Skeletal muscle tissue (tissue), 4 donors: ENCODE data around the gene CD164. TPM values are rescaled to one million over a fixed set of nuclear protein-coding genes. Genes with fewer than 3 reads are reported as not detected.

ENCODE experiments used
- H3K27ac ChIP-seq: one replicate; pipeline ENCODE4 v1.7.0; 2013; ENCODE audit warnings: mild to moderate bottlenecking, low read depth, low read length, inconsistent platforms
- H3K27me3 ChIP-seq, 3 donors: one replicate each; pipeline ENCODE4 v1.7.0; 2013; ENCODE audit warnings: low read length in 3 of 3; ENCODE audit not compliant: control insufficient read depth in 3 of 3, insufficient read depth in 3 of 3
- H3K36me3 ChIP-seq, 3 donors: one replicate each; pipeline ENCODE4 v1.7.0; 2013; ENCODE audit warnings: low read length in 3 of 3; ENCODE audit not compliant: control insufficient read depth in 3 of 3, insufficient read depth in 3 of 3
- H3K4me1 ChIP-seq, 3 donors: one replicate each; pipeline ENCODE4 v1.7.0; 2013; ENCODE audit warnings: low read length in 3 of 3, mild to moderate bottlenecking in 3 of 3; ENCODE audit not compliant: control insufficient read depth in 3 of 3, insufficient read depth in 3 of 3
- H3K4me3 ChIP-seq, 3 donors: one replicate each; pipeline ENCODE4 v1.7.0; 2013; ENCODE audit warnings: low read length in 3 of 3
- H3K9ac ChIP-seq, 3 donors: one replicate each; pipeline ENCODE4 v1.7.0; 2013; ENCODE audit warnings: low read length in 3 of 3, mild to moderate bottlenecking in 3 of 3, moderate library complexity in 2 of 3, low read depth in 1 of 3
- H3K9me3 ChIP-seq, 3 donors: one replicate each; pipeline ENCODE4 v1.7.0; 2013; ENCODE audit warnings: low read length in 3 of 3; ENCODE audit not compliant: control insufficient read depth in 3 of 3
- total RNA-seq: library from RNA; depleted of rRNA; stranded (reverse); fragments of >200 nt; gene quantifications from one replicate; pipeline ENCODE4 v1.2.3, GENCODE V29; 2014
- donor health status: Osteomylitis.

The CD164 gene
- total RNA-seq, 1 donor from 2014 or later: 160 TPM

DNA sequence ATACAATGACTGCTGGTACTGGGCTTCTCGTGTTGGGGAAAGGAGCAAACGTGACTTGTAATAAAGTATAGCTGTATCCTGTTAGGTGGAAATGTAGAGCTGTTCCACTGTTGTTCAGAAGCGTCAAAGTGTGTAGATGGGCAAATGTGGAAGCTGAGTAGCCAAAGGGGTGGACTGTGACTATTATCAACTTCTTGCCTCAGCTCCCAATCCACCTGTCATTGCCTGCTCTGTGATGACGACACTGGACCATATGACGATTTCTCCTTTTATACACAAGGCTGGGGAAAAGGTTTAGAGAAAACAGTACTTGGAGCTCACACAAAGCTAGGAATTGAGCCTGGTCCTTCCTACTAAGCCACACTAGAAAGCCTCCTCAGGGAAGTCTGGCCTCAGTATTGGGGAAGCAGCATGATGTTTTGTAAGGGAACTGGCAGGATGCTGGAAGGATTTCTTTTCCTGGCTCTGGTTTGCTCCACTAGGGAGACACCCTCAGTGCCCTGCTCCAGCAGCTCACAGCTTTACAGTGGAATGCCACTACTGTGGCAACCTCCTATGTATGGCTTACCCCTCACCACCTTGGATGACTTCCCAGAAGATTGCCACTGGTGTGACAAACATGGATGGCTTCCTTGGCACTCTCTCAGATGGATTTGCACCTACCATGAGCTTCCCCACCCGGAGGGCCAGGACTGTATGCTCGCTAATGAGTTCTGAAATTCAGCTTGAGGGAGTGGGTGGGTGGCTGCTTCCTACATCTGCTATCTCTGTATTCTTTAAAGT lies 20.0 kb downstream of the CD164 start:
- Histone ChIP-seq H3K27ac (no peak overlapping the region), H3K36me3 (peaks cover 8 to 40% (median 32%) of the 10 kb centered on the region in 3 donors)

DNA sequence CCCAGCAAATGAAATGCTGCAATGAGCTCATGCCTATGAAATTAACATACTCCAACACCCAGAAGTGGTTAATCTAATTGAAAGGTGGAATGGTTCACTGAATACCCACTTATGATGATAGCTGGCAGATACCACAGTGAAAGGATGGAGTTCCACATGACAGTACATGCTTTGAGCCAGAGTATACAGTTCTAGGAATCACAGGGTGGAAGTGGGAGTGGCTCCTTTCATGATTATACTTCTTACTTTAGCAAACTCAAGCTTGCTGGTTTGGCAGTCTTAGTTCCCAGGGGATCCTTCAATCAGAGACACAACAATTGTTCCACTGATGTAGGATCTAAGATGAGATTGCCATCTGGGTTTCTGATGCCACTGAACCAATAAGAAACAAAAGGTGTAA lies 21.5 kb downstream of the CD164 start:
- Histone ChIP-seq H3K27me3 (no peaks in the 10 kb centered on the region), H3K36me3 (peaks cover 11 to 35% (median 32%) of the 10 kb centered on the region in 3 donors), H3K4me1 (peaks cover 0 to 19% (median 13%) of the 10 kb centered on the region in 3 donors), H3K9ac (no peak overlapping the region), H3K4me3 (no peak overlapping the region), H3K27ac (no peak overlapping the region), H3K9me3 (no peaks in the 10 kb centered on the region)

More for the DNA sequence above, 20.0 kb downstream of the CD164 start:
- Histone ChIP-seq H3K4me1 (peaks cover 0 to 19% (median 13%) of the 10 kb centered on the region in 3 donors), H3K9ac (no peak overlapping the region), H3K4me3 (no peak overlapping the region), H3K9me3 (no peaks in the 10 kb centered on the region), H3K27me3 (no peaks in the 10 kb centered on the region)

DNA sequence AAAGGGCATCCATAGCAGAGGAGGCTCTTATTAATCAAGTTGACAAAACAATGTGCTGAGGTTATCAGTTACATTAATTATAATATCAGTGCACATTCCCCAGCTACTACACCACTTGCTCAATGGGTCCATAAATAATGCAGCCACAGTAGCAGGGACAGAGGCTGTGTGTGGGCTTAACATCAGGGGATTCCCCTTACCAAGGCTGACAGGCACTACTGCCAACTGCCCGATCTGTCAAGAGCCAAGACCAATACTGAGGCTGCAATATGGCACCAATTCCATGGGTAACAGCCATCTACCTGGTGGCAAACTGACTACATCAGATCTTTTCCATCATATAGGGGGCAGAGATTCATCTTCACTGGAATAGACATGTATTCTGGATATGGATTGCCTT lies 22.0 kb downstream of the CD164 start:
- H3K9me3 ChIP-seq: no peaks in the 10 kb centered on the region
- peaks cover 0 to 19% (median 13%) of the 10 kb centered on the region in 3 donors for H3K4me1 ChIP-seq
- H3K27ac ChIP-seq: no peak overlapping the region
- no peaks in the 10 kb centered on the region for H3K27me3 ChIP-seq
- H3K4me3 ChIP-seq: peak overlapping the region in 1 of 3 donors; percentile 18
- H3K9ac ChIP-seq: no peak overlapping the region
- H3K36me3 ChIP-seq: peaks cover 11 to 39% (median 34%) of the 10 kb centered on the region in 3 donors

DNA sequence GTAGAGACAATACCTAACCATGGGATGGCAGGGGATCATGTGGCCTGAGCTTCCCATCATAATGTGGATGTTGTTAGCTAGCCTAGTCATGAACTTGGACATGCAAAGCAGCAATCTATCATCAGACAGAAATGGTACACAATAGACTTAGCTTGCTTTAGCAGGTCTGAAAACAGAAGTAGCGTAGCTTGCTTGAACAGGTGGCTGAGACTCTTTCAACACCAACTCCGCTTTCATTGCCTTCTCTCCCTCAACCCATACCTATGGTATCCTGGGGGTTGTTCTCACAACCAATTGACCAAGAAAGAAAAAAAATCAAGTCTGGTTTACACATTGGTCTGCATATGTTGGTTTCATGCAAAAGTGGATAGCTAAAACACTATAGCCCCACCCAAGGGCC lies 23.0 kb downstream of the CD164 start:
- Histone ChIP-seq H3K27ac (no peak overlapping the region), H3K4me3 (no peak overlapping the region), H3K9me3 (no peaks in the 10 kb centered on the region), H3K9ac (no peak overlapping the region), H3K27me3 (no peaks in the 10 kb centered on the region), H3K4me1 (peaks cover 0 to 19% (median 13%) of the 10 kb centered on the region in 3 donors), H3K36me3 (peaks cover 11 to 36% (median 30%) of the 10 kb centered on the region in 3 donors)

DNA sequence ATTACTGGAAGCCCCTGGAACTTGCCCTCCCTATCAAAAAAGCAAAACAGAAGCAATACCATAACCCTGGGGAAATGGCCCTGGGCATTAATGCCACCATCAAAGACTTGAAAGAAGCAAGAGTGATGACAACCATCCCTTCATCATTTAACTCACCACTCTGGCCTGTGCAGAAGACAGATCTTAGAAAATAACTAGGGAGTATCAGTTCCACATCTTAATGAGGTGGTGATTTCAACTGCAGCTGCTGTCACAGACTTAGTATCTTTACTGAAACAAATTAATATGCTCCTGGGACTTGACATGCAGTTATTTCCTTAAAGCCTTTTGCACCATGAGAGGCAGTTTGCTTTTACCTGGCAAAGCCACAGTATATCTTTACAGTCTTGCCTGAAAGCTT lies 24.1 kb downstream of the CD164 start:
- Histone ChIP-seq H3K9ac (no peak overlapping the region), H3K9me3 (no peaks in the 10 kb centered on the region), H3K27me3 (no peaks in the 10 kb centered on the region), H3K4me1 (peaks cover 0 to 19% (median 13%) of the 10 kb centered on the region in 3 donors), H3K4me3 (no peak overlapping the region), H3K27ac (no peak overlapping the region), H3K36me3 (peaks cover 11 to 36% (median 30%) of the 10 kb centered on the region in 3 donors)

DNA sequence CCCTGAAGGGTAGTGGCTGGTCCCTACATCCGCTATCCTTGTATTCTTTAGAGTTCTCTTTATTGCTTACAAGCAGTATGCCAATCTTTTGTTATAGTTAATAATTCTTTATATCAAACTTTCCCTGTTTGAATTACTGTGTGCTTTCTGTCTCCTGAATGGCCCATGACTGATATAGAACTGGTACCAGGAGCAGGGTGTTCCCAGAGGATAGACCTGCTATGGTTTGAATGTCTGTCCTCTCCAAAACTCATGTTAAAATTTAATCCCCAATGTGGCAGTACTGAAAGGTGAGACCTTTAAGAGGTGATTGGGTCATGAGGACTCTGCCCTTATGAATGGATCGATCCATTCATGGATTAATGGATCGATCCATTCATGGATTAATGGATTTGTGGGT lies 26.0 kb downstream of the CD164 start:
- Histone ChIP-seq H3K27me3 (no peaks in the 10 kb centered on the region), H3K27ac (no peak overlapping the region), H3K9ac (no peak overlapping the region), H3K4me1 (peaks cover 4 to 11% (median 8%) of the 10 kb centered on the region in 3 donors), H3K36me3 (peaks cover 3 to 28% (median 25%) of the 10 kb centered on the region in 3 donors), H3K4me3 (no peak overlapping the region), H3K9me3 (no peaks in the 10 kb centered on the region)

DNA sequence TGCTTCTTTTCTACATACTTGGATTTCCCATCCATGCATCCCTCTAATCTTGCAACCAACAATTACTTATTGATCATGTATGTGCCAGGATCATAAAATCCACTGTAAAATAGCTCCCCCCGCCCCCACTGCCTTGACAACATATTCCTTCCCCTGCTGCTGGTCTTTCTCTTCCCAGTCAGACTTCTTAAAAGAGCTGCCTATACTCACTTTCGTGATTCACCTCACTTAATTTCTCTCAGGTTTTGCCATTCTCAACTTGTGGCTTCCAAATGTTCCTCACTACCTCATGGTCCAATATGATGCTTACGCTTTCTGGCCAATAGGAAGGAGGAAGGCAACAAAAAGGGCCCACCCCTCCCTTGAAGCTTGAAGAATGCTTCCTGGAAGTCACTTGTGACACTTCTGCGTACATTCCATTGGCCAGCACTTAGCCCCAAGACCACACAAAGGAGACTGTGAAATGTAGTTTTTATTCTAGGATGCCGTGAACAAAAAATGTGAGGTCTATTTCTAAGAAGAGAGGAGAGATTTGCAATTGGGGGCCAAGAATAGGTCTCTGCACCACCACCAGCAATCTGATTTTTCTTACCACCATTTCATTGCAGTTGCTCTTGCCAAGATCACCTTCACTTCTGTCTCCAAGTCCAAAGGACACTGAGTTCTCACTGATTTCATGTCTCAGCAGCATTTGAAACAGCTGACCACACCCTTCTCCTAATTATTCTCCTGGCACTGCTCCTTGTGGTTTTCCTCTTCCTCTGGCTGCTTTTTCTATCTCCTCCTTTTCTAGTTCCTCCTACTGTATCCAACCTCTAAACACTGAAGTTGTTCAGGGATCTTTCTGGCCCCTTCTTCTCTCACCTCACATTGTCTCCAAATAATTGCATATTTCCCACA lies 30.8 kb downstream of the CD164 start:
- Histone ChIP-seq H3K27me3 (no peaks in the 10 kb centered on the region), H3K36me3 (peaks cover 3 to 13% (median 7%) of the 10 kb centered on the region in 3 donors), H3K4me3 (no peak overlapping the region), H3K27ac (no peak overlapping the region), H3K9me3 (no peaks in the 10 kb centered on the region), H3K9ac (no peak overlapping the region), H3K4me1 (peaks cover 7 to 22% (median 14%) of the 10 kb centered on the region in 3 donors)

DNA sequence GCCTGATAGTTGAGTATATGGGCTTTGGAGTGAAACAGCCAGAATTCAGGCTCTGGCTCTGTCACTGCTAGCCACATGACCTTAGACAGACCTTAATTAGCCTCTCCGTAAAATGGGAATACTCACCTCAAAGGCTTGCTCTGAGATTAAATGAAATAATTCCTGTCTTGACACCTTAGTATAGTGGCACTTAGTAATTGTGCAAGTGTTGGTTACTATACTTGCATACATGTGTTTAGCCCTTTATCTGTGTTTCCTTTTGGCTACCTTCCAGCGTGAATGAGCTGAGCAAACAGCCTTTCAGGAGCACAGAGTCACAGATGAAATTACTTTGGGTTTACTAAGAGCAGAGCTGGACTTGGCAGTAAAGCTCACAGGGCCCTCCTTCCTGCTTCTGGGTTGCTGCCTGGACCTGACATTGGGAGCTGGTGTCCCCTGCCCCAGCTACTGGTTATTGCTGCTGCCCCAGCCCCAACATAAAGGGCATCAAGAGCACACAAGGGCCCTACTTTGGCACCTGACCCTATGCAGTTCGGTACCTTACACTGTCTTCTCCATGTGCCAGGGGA lies 32.8 kb downstream of the CD164 start:
- Histone ChIP-seq H3K4me3 (no peak overlapping the region), H3K27me3 (no peaks in the 10 kb centered on the region), H3K9me3 (no peaks in the 10 kb centered on the region), H3K9ac (peak overlapping the region in 1 of 3 donors; percentile 23), H3K4me1 (peaks cover 7 to 22% (median 14%) of the 10 kb centered on the region in 3 donors), H3K27ac (no peak overlapping the region), H3K36me3 (peaks cover 0 to 5% (median 0%) of the 10 kb centered on the region in 3 donors)

DNA sequence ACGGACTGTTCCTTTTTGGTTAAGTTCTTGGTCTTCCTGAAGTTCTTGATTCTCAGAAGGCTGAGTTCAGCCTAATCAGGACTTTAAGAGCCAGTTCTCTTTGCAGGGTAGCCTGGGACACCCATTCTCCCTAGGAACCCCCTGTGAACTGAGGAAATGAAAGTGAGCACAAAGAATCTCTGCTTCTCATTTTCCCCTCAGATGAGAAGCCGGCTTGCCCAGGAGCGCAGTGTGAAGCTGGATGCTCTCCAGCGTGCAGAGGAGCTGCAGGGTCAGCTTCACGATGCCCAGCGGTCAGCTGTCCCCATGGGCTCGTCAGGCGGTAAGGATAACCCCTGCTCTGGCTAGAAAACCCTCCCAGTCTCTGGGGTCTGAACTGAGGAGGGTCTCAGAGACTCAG lies 34.0 kb downstream of the CD164 start:
- peaks cover 7 to 22% (median 14%) of the 10 kb centered on the region in 3 donors for H3K4me1 ChIP-seq
- H3K36me3 ChIP-seq: peaks cover 0 to 5% (median 0%) of the 10 kb centered on the region in 3 donors
- no peak overlapping the region for H3K27ac ChIP-seq
- H3K27me3 ChIP-seq: no peaks in the 10 kb centered on the region
- no peak overlapping the region for H3K4me3 ChIP-seq
- no peak overlapping the region for H3K9ac ChIP-seq
- H3K9me3 ChIP-seq: no peaks in the 10 kb centered on the region
